Upper lobe of left lung (tissue), 4 donors: ENCODE measurements around the gene AMTN.

Experiments used
- CTCF ChIP-seq, 6 experiments: fragments of 450-650 bp in 4 of 6; fragments of 200-600 bp in 2 of 6; sonication (generic) in 2 of 6; IDR thresholded peaks; one replicate each; pipeline ENCODE4 v1.5.1; 2016 to 2019; ENCODE audit warnings: antibody characterized with exemption in 6 of 6
- EP300 ChIP-seq, 4 donors: sonication (generic); formaldehyde crosslinking; IDR thresholded peaks; one replicate each; pipeline ENCODE4 v1.5.1; 2017; ENCODE audit warnings: antibody characterized with exemption in 4 of 4, control low read depth in 2 of 4
- POLR2A ChIP-seq, 4 donors: fragments of 450-650 bp; IDR thresholded peaks; one replicate each; pipeline ENCODE4 v1.5.1; 2016 to 2017; ENCODE audit warnings: antibody characterized with exemption in 4 of 4, mild to moderate bottlenecking in 2 of 4
- POLR2AphosphoS5 ChIP-seq, 2 donors: sonication (generic); formaldehyde crosslinking; IDR thresholded peaks; one replicate each; pipeline ENCODE4 v1.5.1; 2017; ENCODE audit warnings: antibody characterized with exemption in 2 of 2

GRCh38 chr4:70581980-70582379, 63.6 kb downstream of the AMTN start:
- no peak for TF ChIP-seq CTCF (IDR thresholded peaks at IDR 0.05)
- no peak for TF ChIP-seq POLR2A (IDR thresholded peaks at IDR 0.05)
- no peak for TF ChIP-seq EP300 (IDR thresholded peaks at IDR 0.05)
- TF ChIP-seq POLR2AphosphoS5 (IDR thresholded peaks at IDR 0.05): no peak
